ENCODE measurements around the gene OPA1.

OPA1 gene

GRCh38 chr3:193564012-193564411 is 29.0 kb upstream of the OPA1 start:
- H3K79me2 ChIP-seq (ENCODE audit: control insufficient read depth, low read length), result no peaks in the 10 kb centered on the region
- no peaks in the 10 kb centered on the region for H4K20me1 ChIP-seq (ENCODE audit: control insufficient read depth, insufficient read depth, low read depth, low read length)
- no peaks in the 10 kb centered on the region for H3K9me2 ChIP-seq (replicated peaks; ENCODE audit: control insufficient read depth, low read length)
- no peaks in the 10 kb centered on the region for H3K27me3 ChIP-seq (ENCODE audit: control insufficient read depth, low read length)
- H3K4me2 ChIP-seq (ENCODE audit: low read length), result no peak overlapping the region
- H3K4me1 ChIP-seq (ENCODE audit: control insufficient read depth, low read length), result 0 out of 2 replicates have a peak, but pooled peaks cover 4% of the 10 kb centered on the region
- TF ChIP-seq CTCF (IDR thresholded peaks at IDR 0.05; ENCODE audit: low read depth, low read length, poor library complexity, severe bottlenecking), result no peak
- TF ChIP-seq EZH2phosphoT487 (IDR thresholded peaks at IDR 0.05; ENCODE audit: borderline replicate concordance, low read length), result no peak
- no peaks in the 10 kb centered on the region for H3F3A ChIP-seq (ENCODE audit: control insufficient read depth, insufficient read depth)
- no peaks in the 10 kb centered on the region for H3K9me3 ChIP-seq (ENCODE audit: control insufficient read depth, insufficient read depth, low read length)
- H3K36me3 ChIP-seq (ENCODE audit: control insufficient read depth, low read length), result no peaks in the 10 kb centered on the region
- H3K27ac ChIP-seq (ENCODE audit: low read depth, low read length), result no peak overlapping the region
- no peak overlapping the region for H3K4me3 ChIP-seq (ENCODE audit: low read length)

DNA sequence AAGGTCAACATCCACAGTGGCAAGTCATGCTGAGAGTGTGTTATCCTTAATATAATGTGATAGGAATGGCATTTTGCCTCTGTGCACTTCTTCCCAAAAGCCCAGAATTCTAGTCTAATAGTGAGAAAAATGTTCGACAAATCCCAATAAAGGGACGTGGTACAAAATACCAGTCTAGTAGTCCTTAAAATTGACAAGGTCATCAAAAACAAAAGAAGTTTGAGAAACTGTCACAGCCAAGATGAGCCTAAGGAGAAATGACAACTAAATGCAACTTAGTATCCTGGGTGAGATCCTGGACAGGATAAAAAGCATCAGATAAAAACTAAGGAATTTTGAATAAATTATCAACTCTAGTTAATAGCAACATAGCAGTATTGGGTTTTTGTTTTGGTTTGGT is 23.9 kb upstream of the OPA1 start:
- H4K20me1 ChIP-seq (ENCODE audit: control insufficient read depth, insufficient read depth, low read depth, low read length), result no peaks in the 10 kb centered on the region
- no peaks in the 10 kb centered on the region for H3F3A ChIP-seq (ENCODE audit: control insufficient read depth, insufficient read depth)
- no peaks in the 10 kb centered on the region for H3K9me3 ChIP-seq (ENCODE audit: control insufficient read depth, insufficient read depth, low read length)
- H3K79me2 ChIP-seq (ENCODE audit: control insufficient read depth, low read length), result no peaks in the 10 kb centered on the region
- H3K4me2 ChIP-seq (ENCODE audit: low read length), result no peak overlapping the region
- no peak overlapping the region for H3K27ac ChIP-seq (ENCODE audit: low read depth, low read length)
- no peaks in the 10 kb centered on the region for H3K27me3 ChIP-seq (ENCODE audit: control insufficient read depth, low read length)
- no peaks in the 10 kb centered on the region for H3K36me3 ChIP-seq (ENCODE audit: control insufficient read depth, low read length)
- no peak for TF ChIP-seq CTCF (IDR thresholded peaks at IDR 0.05; ENCODE audit: low read depth, low read length, poor library complexity, severe bottlenecking)
- no peak for TF ChIP-seq EZH2phosphoT487 (IDR thresholded peaks at IDR 0.05; ENCODE audit: borderline replicate concordance, low read length)
- no peak overlapping the region for H3K4me3 ChIP-seq (ENCODE audit: low read length)
- H3K9me2 ChIP-seq (replicated peaks; ENCODE audit: control insufficient read depth, low read length), result no peaks in the 10 kb centered on the region
- H3K4me1 ChIP-seq (ENCODE audit: control insufficient read depth, low read length), result no peaks in the 10 kb centered on the region

GRCh38 chr3:193572426-193572908 is 20.5 kb upstream of the OPA1 start:
- no peaks in the 10 kb centered on the region for H4K20me1 ChIP-seq (ENCODE audit: control insufficient read depth, insufficient read depth, low read depth, low read length)
- H3K4me1 ChIP-seq (ENCODE audit: control insufficient read depth, low read length), result no peaks in the 10 kb centered on the region
- H3F3A ChIP-seq (ENCODE audit: control insufficient read depth, insufficient read depth), result no peaks in the 10 kb centered on the region
- no peak overlapping the region for H3K27ac ChIP-seq (ENCODE audit: low read depth, low read length)
- H3K4me3 ChIP-seq (ENCODE audit: low read length), result no peak overlapping the region
- no peak overlapping the region for H3K4me2 ChIP-seq (ENCODE audit: low read length)
- TF ChIP-seq EZH2phosphoT487 (IDR thresholded peaks at IDR 0.05; ENCODE audit: borderline replicate concordance, low read length) (no peak), CTCF (IDR thresholded peaks at IDR 0.05; ENCODE audit: low read depth, low read length, poor library complexity, severe bottlenecking) (peak; percentile 82)
- H3K9me2 ChIP-seq (replicated peaks; ENCODE audit: control insufficient read depth, low read length), result no peaks in the 10 kb centered on the region
- H3K9me3 ChIP-seq (ENCODE audit: control insufficient read depth, insufficient read depth, low read length), result no peaks in the 10 kb centered on the region
- H3K36me3 ChIP-seq (ENCODE audit: control insufficient read depth, low read length), result no peaks in the 10 kb centered on the region
- no peaks in the 10 kb centered on the region for H3K79me2 ChIP-seq (ENCODE audit: control insufficient read depth, low read length)
- peaks cover 4% of the 10 kb centered on the region; the same call in 1 of the 2 replicates for H3K27me3 ChIP-seq (ENCODE audit: control insufficient read depth, low read length)

All from DOHH2 (cell line).